ENCODE data around the gene UBA3.

Gene UBA3

GRCh38 chr3:69020857-69021256 is 59.3 kb downstream of the UBA3 start:
- H3K79me2 ChIP-seq (ENCODE audit: low read length) = no peaks in the 10 kb centered on the region
- no peaks in the 10 kb centered on the region for H4K20me1 ChIP-seq (ENCODE audit: insufficient read depth, low read length)
- no peak overlapping the region for H3K4me2 ChIP-seq (ENCODE audit: low read depth, low read length)
- H3K9ac ChIP-seq (ENCODE audit: low read length) = no peak overlapping the region
- H3K27me3 ChIP-seq (replicated peaks; ENCODE audit: insufficient read depth, low read length) = no peaks in the 10 kb centered on the region
- peaks cover 7% of the 10 kb centered on the region; the same call in 1 of the 2 replicates for H3F3A ChIP-seq (ENCODE audit: insufficient read depth, low read length)
- no peaks in the 10 kb centered on the region for H3K9me3 ChIP-seq (replicated peaks; ENCODE audit: insufficient read depth, low read length)
- H3K36me3 ChIP-seq (replicated peaks; ENCODE audit: insufficient read depth, low read length) = peaks cover 3% of the 10 kb centered on the region; the same call in 1 of the 2 replicates
- no peak overlapping the region for H3K27ac ChIP-seq (ENCODE audit: low read length)
- 0 out of 2 replicates have a peak, but pooled peaks cover 9% of the 10 kb centered on the region for H3K4me1 ChIP-seq (ENCODE audit: low read length)
- H3K9me2 ChIP-seq (replicated peaks; ENCODE audit: insufficient read depth, low read length) = no peaks in the 10 kb centered on the region
- H2AFZ ChIP-seq (ENCODE audit: low read length) = no peak overlapping the region
- no peak overlapping the region for H3K4me3 ChIP-seq (ENCODE audit: low read length)
- peak; percentile 47 for DNase-seq
- no peak for TF ChIP-seq CTCF (IDR thresholded peaks at IDR 0.05; ENCODE audit: low read length)
- TF ChIP-seq EZH2phosphoT487 (IDR thresholded peaks at IDR 0.05; ENCODE audit: low read length) = no peak
- no peak for TF ChIP-seq EZH2 (optimal IDR thresholded peaks at IDR 0.05; ENCODE audit: low read depth, low read length)

GRCh38 chr3:69020424-69020823 is 59.7 kb downstream of the UBA3 start:
- H3F3A ChIP-seq (ENCODE audit: insufficient read depth, low read length) = peaks cover 7% of the 10 kb centered on the region; the same call in 1 of the 2 replicates
- no peaks in the 10 kb centered on the region for H3K27me3 ChIP-seq (replicated peaks; ENCODE audit: insufficient read depth, low read length)
- no peak overlapping the region for H3K4me3 ChIP-seq (ENCODE audit: low read length)
- no peak overlapping the region for H3K27ac ChIP-seq (ENCODE audit: low read length)
- TF ChIP-seq CTCF (IDR thresholded peaks at IDR 0.05; ENCODE audit: low read length) (peak; percentile 42), EZH2 (optimal IDR thresholded peaks at IDR 0.05; ENCODE audit: low read depth, low read length) (no peak)
- no peak overlapping the region for H3K4me2 ChIP-seq (ENCODE audit: low read depth, low read length)
- no peaks in the 10 kb centered on the region for H3K79me2 ChIP-seq (ENCODE audit: low read length)
- H4K20me1 ChIP-seq (ENCODE audit: insufficient read depth, low read length) = no peaks in the 10 kb centered on the region
- no peak overlapping the region for H2AFZ ChIP-seq (ENCODE audit: low read length)
- H3K9me2 ChIP-seq (replicated peaks; ENCODE audit: insufficient read depth, low read length) = no peaks in the 10 kb centered on the region
- no peak overlapping the region for H3K9ac ChIP-seq (ENCODE audit: low read length)
- no peaks in the 10 kb centered on the region for H3K9me3 ChIP-seq (replicated peaks; ENCODE audit: insufficient read depth, low read length)
- H3K4me1 ChIP-seq (ENCODE audit: low read length) = 0 out of 2 replicates have a peak, but pooled peaks cover 9% of the 10 kb centered on the region
- DNase-seq = peak; percentile 32
- H3K36me3 ChIP-seq (replicated peaks; ENCODE audit: insufficient read depth, low read length) = no peaks in the 10 kb centered on the region; the same call in 1 of the 2 replicates

- no peaks in the 10 kb centered on the region for H3K9me2 ChIP-seq (replicated peaks; ENCODE audit: insufficient read depth, low read length)
- H3K27ac ChIP-seq (ENCODE audit: low read length) = no peak overlapping the region
- H3K27me3 ChIP-seq (replicated peaks; ENCODE audit: insufficient read depth, low read length) = no peaks in the 10 kb centered on the region
- no peak overlapping the region for H3K4me3 ChIP-seq (ENCODE audit: low read length)
- H3K9ac ChIP-seq (ENCODE audit: low read length) = no peak overlapping the region
- TF ChIP-seq EZH2phosphoT487 (IDR thresholded peaks at IDR 0.05; ENCODE audit: low read length) (no peak), CTCF (IDR thresholded peaks at IDR 0.05; ENCODE audit: low read length) (no peak), EZH2 (optimal IDR thresholded peaks at IDR 0.05; ENCODE audit: low read depth, low read length) (no peak)
- no peak for DNase-seq
- H3K9me3 ChIP-seq (replicated peaks; ENCODE audit: insufficient read depth, low read length) = no peaks in the 10 kb centered on the region
- H3K79me2 ChIP-seq (ENCODE audit: low read length) = no peaks in the 10 kb centered on the region
- peaks cover 14% of the 10 kb centered on the region for H3K4me1 ChIP-seq (ENCODE audit: low read length)
- H2AFZ ChIP-seq (ENCODE audit: low read length) = no peak overlapping the region
- H3K36me3 ChIP-seq (replicated peaks; ENCODE audit: insufficient read depth, low read length) = no peaks in the 10 kb centered on the region; the same call in 1 of the 2 replicates
- peaks cover 9% of the 10 kb centered on the region; the same call in 1 of the 2 replicates for H3F3A ChIP-seq (ENCODE audit: insufficient read depth, low read length)
- H4K20me1 ChIP-seq (ENCODE audit: insufficient read depth, low read length) = no peaks in the 10 kb centered on the region
- no peak overlapping the region for H3K4me2 ChIP-seq (ENCODE audit: low read depth, low read length)
These were observed 63.3 kb downstream of the UBA3 start for GRCh38 chr3:69016901-69017300.
